TTC549 (cell line): ENCODE measurements around the gene WDR33.

Source experiments
- FAIRE-seq: peaks from 2 replicates; lab custom pipeline; 2012; peaks lifted over from hg19 to GRCh38; lab: Jason Lieb, UNC

Gene WDR33

GRCh38 chr2:127719301-127720218 is 91.4 kb downstream of the WDR33 start:
- FAIRE-seq = no peak

- FAIRE-seq = no peak
Measured at GRCh38 chr2:127718271-127718670, 92.7 kb downstream of the WDR33 start.

- no peak for FAIRE-seq
Measured at GRCh38 chr2:127715778-127716449, 95.1 kb downstream of the WDR33 start.

- no peak for FAIRE-seq
Measured at GRCh38 chr2:127713562-127713961, 97.4 kb downstream of the WDR33 start.

DNA sequence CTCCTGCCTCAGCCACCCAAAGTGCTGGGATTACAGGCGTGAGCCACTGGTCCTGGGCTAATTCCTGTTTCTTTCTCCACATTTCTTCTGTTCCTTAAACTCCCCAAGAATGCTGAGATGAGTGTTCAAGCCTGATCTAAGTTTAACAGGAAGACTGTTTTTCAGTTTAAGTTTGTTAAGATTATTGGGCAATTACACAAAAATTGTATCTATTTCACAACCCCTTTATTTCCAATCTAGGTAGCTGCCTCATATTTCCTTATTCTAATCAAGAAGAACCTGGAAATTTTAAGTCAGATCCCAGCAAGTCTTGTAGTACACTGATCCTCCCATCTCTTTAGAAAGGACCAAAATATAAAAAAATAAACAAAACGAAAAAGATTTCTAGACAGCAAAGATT is 98.0 kb downstream of the WDR33 start:
- no peak for FAIRE-seq

- no peak for FAIRE-seq
Measured at GRCh38 chr2:127709336-127709735, 101.6 kb downstream of the WDR33 start.

GRCh38 chr2:127707890-127708648 is 102.9 kb downstream of the WDR33 start:
- no peak for FAIRE-seq

GRCh38 chr2:127706215-127706990 is 104.6 kb downstream of the WDR33 start:
- FAIRE-seq = no peak

DNA sequence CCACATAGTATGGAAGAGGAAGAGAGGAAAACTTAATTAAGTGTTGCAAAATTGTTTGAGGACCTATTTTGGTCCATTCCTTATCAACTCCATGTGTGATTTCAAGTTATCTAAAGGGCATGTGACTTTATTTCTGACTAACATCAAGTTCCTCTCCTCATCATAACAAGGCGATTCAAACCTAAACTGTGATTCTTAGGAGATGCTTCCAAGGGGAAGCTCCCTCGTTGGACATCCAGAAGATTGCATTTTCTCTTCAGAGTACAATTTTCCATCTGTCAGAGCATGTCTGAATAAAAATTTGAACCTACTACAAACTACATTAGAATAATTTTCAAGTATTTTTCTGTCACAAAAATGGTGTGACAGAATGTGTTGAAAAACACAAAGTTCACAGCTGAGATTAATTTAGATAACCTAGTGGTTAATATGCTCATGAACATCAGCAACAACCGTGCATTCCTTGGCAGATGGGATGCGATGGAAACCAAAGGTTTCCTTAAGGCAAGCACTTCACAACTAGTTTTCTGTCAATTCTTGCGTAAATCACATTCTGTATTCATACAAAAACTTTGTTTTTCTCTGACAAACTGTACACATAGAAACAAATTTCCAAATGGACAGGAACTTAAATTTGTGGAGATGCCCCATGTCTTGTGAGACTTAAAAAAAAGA is 105.4 kb downstream of the WDR33 start:
- no peak for FAIRE-seq

DNA sequence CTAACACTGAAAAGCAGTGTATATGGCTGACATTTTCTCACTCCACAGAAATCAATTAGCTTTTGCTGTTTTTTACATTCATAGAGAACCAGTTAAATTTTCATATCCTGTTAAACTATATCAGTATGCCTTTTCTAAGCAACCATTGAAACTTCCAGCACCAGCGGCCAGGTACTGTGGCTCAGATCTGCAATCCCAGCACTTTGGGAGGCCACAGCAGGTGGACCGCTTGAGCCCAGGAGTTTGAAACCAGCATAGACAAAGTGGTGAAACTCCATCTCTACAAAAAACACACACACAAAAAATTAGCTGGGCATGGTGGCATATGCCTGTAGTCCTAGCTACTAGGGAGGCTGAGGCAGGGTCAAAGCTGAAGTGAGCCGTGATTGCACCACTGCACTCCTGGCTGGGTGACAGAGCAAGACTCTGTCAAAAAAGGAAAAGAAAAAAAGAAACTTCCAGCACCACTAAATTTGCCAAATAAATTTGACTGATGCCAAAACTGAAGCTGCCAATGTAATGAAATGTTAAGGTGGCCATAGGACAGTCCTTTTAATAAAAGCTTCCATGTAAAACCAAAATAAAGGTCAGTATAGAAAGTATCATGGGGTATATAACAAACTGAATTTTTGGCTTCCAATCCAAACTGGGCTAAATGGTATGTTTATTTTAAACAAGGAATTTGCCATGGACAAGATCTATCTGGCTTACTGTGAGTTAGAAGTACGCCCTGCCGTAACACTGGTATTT is 106.2 kb downstream of the WDR33 start:
- FAIRE-seq = no peak

DNA sequence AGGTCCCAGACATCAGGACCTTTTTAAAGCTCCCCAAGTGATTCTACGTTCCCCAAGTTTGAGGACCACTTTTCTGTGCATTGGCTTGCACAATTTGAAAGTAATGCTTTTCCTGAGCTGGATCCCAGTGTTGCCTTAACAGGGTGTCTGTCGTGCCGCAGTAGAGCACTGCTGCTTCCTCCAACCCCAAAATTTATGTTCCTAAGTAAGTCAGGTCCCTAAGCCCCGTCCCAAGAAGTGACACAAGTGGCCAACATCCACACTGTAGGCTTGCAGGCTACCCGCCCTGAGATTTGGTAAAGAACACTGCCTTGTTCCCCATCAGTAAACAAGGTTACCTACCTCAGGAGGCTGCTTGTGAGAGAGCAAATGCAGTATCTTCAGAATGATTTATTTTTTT is 107.7 kb downstream of the WDR33 start:
- no peak for FAIRE-seq

GRCh38 chr2:127702395-127703009 is 108.5 kb downstream of the WDR33 start:
- FAIRE-seq = no peak

DNA sequence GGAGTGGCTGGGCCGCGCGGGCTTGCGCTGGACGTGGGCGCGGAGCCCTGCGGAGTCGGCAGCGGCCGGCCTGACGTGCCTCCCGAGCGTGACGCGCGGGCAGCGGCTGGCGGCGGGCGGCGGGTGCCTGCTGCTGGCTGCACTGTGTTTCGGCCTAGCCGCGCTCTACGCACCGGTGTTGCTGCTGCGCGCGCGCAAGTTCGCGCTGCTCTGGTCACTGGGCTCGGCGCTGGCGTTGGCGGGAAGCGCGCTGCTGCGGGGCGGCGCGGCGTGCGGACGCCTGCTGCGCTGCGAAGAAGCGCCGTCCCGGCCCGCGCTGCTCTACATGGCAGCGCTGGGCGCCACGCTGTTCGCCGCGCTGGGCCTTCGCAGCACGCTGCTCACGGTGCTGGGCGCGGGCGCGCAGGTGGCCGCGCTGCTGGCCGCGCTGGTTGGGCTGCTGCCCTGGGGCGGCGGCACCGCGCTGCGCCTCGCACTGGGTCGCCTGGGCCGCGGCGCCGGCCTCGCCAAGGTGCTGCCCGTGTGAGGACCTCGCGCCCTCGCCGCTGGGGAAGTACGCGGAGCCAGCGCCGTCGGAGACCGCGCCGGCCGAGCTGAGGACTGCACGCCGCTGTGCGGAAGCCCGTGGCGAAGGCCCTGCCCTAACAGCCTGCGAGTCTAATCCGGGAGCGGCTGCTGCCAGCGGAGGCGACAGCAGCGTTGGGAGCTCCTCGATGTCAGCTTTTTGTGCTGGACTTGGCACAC is 109.1 kb downstream of the WDR33 start:
- no peak for FAIRE-seq

DNA sequence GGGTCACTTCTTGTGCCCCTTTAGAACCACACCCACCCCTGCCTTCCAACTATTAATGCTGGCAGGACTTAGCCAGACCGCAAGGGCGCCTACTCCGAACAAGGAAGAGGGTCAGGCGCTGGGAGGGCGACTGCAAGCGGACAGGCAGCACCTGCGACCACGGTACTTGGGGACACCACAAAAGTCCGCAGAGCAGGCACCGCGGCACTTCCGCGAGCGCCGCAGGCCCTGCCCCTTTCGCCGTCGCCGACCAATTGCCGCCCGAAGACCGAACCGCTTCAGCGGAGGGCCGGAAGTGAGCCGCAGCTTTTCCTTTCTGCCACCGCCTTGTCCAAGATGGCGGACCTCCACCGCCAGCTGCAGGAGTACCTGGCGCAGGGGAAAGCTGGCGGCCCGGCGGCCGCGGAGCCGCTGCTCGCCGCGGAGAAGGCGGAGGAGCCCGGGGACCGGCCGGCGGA is 109.7 kb downstream of the WDR33 start, which contains the start of gene SFT2D3:
Gene SFT2D3 (plus strand): TSS at position 305 of the 458 bp plus-strand sequence. CDS start 32 bp downstream, at position 337.
- no peak for FAIRE-seq

GRCh38 chr2:127700527-127701192 is 110.3 kb downstream of the WDR33 start:
- no peak for FAIRE-seq

GRCh38 chr2:127698553-127699355 is 112.2 kb downstream of the WDR33 start:
- no peak for FAIRE-seq

- no peak for FAIRE-seq
Measured at GRCh38 chr2:127697482-127698180, 113.3 kb downstream of the WDR33 start.
